IMR-90 (cell line): Measurements from ENCODE around the gene DET1. TPM values are rescaled to one million over a fixed set of nuclear protein-coding genes. Genes with fewer than 3 reads are reported as not detected.

Experiments used
- ATAC-seq: fragments of 200-7000 bp; cut with Tn5 transposase; 2 replicates; pipeline ENCODE4 v1.9.1; 2020; ENCODE audit warnings: low read depth, mild to moderate bottlenecking, moderate library complexity
- BruUV-seq: library from RNA; stranded (reverse); fragments of 400-500 nt; replicated peaks from 2 replicates; lab custom pipeline; 2021; lab: Mats Ljungman, UMichigan
- CTCF ChIA-PET: fragments of 300-600 bp; formaldehyde crosslinking; extraction: SDS; loops from one replicate; lab custom pipeline; 2021; ENCODE audit warnings: antibody characterized with exemption; lab: Yijun Ruan, JAX
- POLR2A ChIA-PET: fragments of 300-600 bp; sonication (Branson Sonifier 250); formaldehyde crosslinking; loops from one replicate; lab custom pipeline; 2022; ENCODE audit warnings: antibody characterized with exemption; ENCODE audit not compliant: unreplicated experiment; lab: Charles Lee
- DNase-seq: peaks from one replicate; pipeline ENCODE4 v3.0.0; 2013
- H2AFZ ChIP-seq: replicated peaks from 2 replicates; pipeline ENCODE3; 2013; ENCODE audit warnings: low read length, mild to moderate bottlenecking; ENCODE audit not compliant: poor library complexity
- H2AK5ac ChIP-seq: 2 replicates; pipeline ENCODE4 v1.6.1; 2013; ENCODE audit warnings: low read depth, low read length, inconsistent platforms
- H2AK9ac ChIP-seq: replicated peaks from 2 replicates; pipeline ENCODE3; 2013; ENCODE audit warnings: mild to moderate bottlenecking, low read depth, low read length, moderate library complexity; ENCODE audit not compliant: poor library complexity
- H2BK120ac ChIP-seq: 2 replicates; pipeline ENCODE4 v1.6.1; 2013; ENCODE audit warnings: low read depth, low read length, inconsistent platforms
- H2BK15ac ChIP-seq: 3 replicates; pipeline ENCODE4 v1.6.1; 2013; ENCODE audit warnings: low read depth, low read length, inconsistent platforms
- H2BK20ac ChIP-seq: 2 replicates; pipeline ENCODE4 v1.6.1; 2013; ENCODE audit warnings: low read depth, mild to moderate bottlenecking, inconsistent platforms, low read length, moderate library complexity
- H2BK5ac ChIP-seq: 2 replicates; pipeline ENCODE4 v1.6.1; 2013; ENCODE audit warnings: mild to moderate bottlenecking, low read depth, low read length, inconsistent platforms; ENCODE audit not compliant: poor library complexity, severe bottlenecking
- H3K14ac ChIP-seq: replicated peaks from 2 replicates; pipeline ENCODE4 v1.6.1; 2013; ENCODE audit warnings: low read depth, low read length, inconsistent platforms
- H3K18ac ChIP-seq: 2 replicates; pipeline ENCODE4 v1.6.1; 2013; ENCODE audit warnings: low read depth, low read length, control low read depth
- H3K23ac ChIP-seq: 2 replicates; pipeline ENCODE4 v1.6.1; 2013; ENCODE audit warnings: low read depth, low read length, inconsistent platforms
- H3K27ac ChIP-seq: 2 replicates; pipeline ENCODE4 v1.5.1; 2013; ENCODE audit warnings: mild to moderate bottlenecking, control low read depth, low read length; ENCODE audit not compliant: insufficient read depth
- H3K27me3 ChIP-seq: 2 replicates; pipeline ENCODE4 v1.6.1; 2013; ENCODE audit warnings: low read length; ENCODE audit not compliant: control insufficient read depth, insufficient read depth
- H3K36me3 ChIP-seq: 2 replicates; pipeline ENCODE4 v1.6.1; 2013; ENCODE audit warnings: low read length, mixed read lengths; ENCODE audit not compliant: control insufficient read depth, insufficient read depth
- H3K4ac ChIP-seq: 2 replicates; pipeline ENCODE4 v1.6.1; 2013; ENCODE audit warnings: low read depth, low read length, inconsistent platforms
- H3K4me1 ChIP-seq: 2 replicates; pipeline ENCODE4 v1.6.1; 2013; ENCODE audit warnings: low read length, mixed read lengths; ENCODE audit not compliant: control insufficient read depth, insufficient read depth
- H3K4me2 ChIP-seq: 2 replicates; pipeline ENCODE4 v1.6.1; 2013; ENCODE audit warnings: low read depth, mild to moderate bottlenecking, control low read depth, low read length, moderate library complexity
- H3K4me3 ChIP-seq: 2 replicates; pipeline ENCODE4 v1.5.1; 2013; ENCODE audit warnings: low read depth, mild to moderate bottlenecking, control low read depth, low read length, moderate library complexity; ENCODE audit not compliant: insufficient read depth
- H3K56ac ChIP-seq: 2 replicates; pipeline ENCODE4 v1.6.1; 2013; ENCODE audit warnings: low read length, inconsistent platforms; ENCODE audit not compliant: insufficient read depth; ENCODE audit errors: extremely low read depth
- H3K79me1 ChIP-seq, 2 experiments: 2 replicates each; pipeline ENCODE4 v1.6.1; 2013; ENCODE audit warnings: low read length in 2 of 2, inconsistent platforms in 1 of 2, low read depth in 1 of 2
- H3K9ac ChIP-seq: 2 replicates; pipeline ENCODE4 v1.6.1; 2013; ENCODE audit warnings: low read depth, low read length, control low read depth
- H3K9me1 ChIP-seq: 2 replicates; pipeline ENCODE4 v1.6.1; 2013; ENCODE audit warnings: low read length, inconsistent platforms; ENCODE audit not compliant: insufficient read depth
- H3K9me3 ChIP-seq: 2 replicates; pipeline ENCODE4 v1.6.1; 2013; ENCODE audit warnings: low read length; ENCODE audit not compliant: control insufficient read depth, insufficient read depth
- H4K20me1 ChIP-seq: 2 replicates; pipeline ENCODE4 v1.6.1; 2013; ENCODE audit warnings: low read length, inconsistent platforms; ENCODE audit not compliant: insufficient read depth
- H4K5ac ChIP-seq: 2 replicates; pipeline ENCODE4 v1.6.1; 2013; ENCODE audit warnings: mild to moderate bottlenecking, low read depth, low read length, control low read depth
- H4K8ac ChIP-seq, 2 experiments: 2 replicates each; pipeline ENCODE4 v1.6.1; 2013; ENCODE audit warnings: low read depth in 2 of 2, low read length in 2 of 2, control low read depth in 1 of 2, inconsistent platforms in 1 of 2
- H4K91ac ChIP-seq: 2 replicates; pipeline ENCODE4 v1.6.1; 2013; ENCODE audit warnings: low read depth, low read length, inconsistent platforms; ENCODE audit not compliant: insufficient read depth
- CHD1 ChIP-seq: IDR thresholded peaks from 2 replicates; pipeline ENCODE4 v1.6.1; 2012; ENCODE audit warnings: low read depth, low read length, improper control_type of control experiment
- MAZ ChIP-seq: IDR thresholded peaks from 2 replicates; pipeline ENCODE4 v1.6.1; 2012; ENCODE audit warnings: low read depth, mild to moderate bottlenecking, low read length, improper control_type of control experiment, moderate library complexity, borderline replicate concordance
- POLR2A ChIP-seq: IDR thresholded peaks from 2 replicates; pipeline ENCODE4 v1.6.1; 2012; ENCODE audit warnings: mild to moderate bottlenecking, low read depth, low read length
- RAD21 ChIP-seq: IDR thresholded peaks from 2 replicates; pipeline ENCODE4 v1.6.1; 2012; ENCODE audit warnings: low read length, improper control_type of control experiment
- USF2 ChIP-seq: fragments of 150-350 bp; IDR thresholded peaks from 2 replicates; pipeline ENCODE4 v1.6.1; 2017; ENCODE audit warnings: mild to moderate bottlenecking, antibody characterized with exemption, low read length, low read depth
- WGBS, 2 experiments: methylation state at CpG; one replicate each; pipeline versions ENCODE4 v1.1.5 to v1.1.7; 2013; ENCODE audit warnings: missing lambda C conversion rate in 2 of 2; ENCODE audit not compliant: insufficient read length in 1 of 2; ENCODE audit errors: extremely low coverage in 2 of 2; 5-methylcytosine and 5-hydroxymethylcytosine counted together
- dilution Hi-C: fragments of 300-500 bp; cut with HindIII; formaldehyde crosslinking; loops from one replicate; pipeline ENCODE4 v1.14.3; 2018; ENCODE audit warnings: low sequenced_read_pairs; ENCODE audit not compliant: unreplicated experiment
- in situ Hi-C: fragments of 300-500 bp; cut with MboI; formaldehyde crosslinking; loops from 3 replicates; pipeline ENCODE4 v1.14.3; 2019; ENCODE audit warnings: low sequenced_read_pairs, inconsistent platforms, mixed read lengths
- intact Hi-C: fragments of 100-400 bp; cut with micrococcal nuclease; formaldehyde crosslinking; loops from 2 replicates; pipeline ENCODE4 v1.10.0; 2022
- polyA plus RNA-seq, 3 experiments: library from polyadenylated mRNA; depleted of rRNA; stranded (reverse); fragments of >200 nt; gene quantifications; 2 replicates each; pipeline ENCODE4 v1.2.3, GENCODE V29; 2012; ENCODE audit warnings: low replicate concordance in 1 of 3
- total RNA-seq: library from RNA; depleted of rRNA; stranded (reverse); fragments of >200 nt; gene quantifications from 2 replicates; pipeline ENCODE4 v1.2.3, GENCODE V29; 2012

DET1 gene
- total and polyA plus RNA-seq, 2 of the 4 experiments (the other 2 are of a cell fraction): 5.6 to 9.1 TPM

GRCh38 chr15:88574655-88575054 lies 28.2 kb upstream of the DET1 start:
- H3K9me1 ChIP-seq: no peaks in the 10 kb centered on the region
- H3K4me1 ChIP-seq: no peaks in the 10 kb centered on the region
- H2BK15ac ChIP-seq: no peak overlapping the region
- in situ Hi-C loops (no loop called here), dilution Hi-C loops (no loop called here), intact Hi-C loops (no loop called here)
- ChIA-PET CTCF (no interaction called here), POLR2A (no interaction called here)
- TF ChIP-seq RAD21 (no peak), POLR2A (no peak), USF2 (no peak), CHD1 (no peak), MAZ (no peak)
- no peak overlapping the region for H4K91ac ChIP-seq
- no peaks in the 10 kb centered on the region for H3K9me3 ChIP-seq
- 15% methylated on average over 5 of the region's 7 CpGs; no CpG with 5 or more reads in 1 of the 2 experiments for WGBS, 2 experiments
- H3K23ac ChIP-seq: no peak overlapping the region
- no peak overlapping the region for H4K8ac ChIP-seq
- no peaks in the 10 kb centered on the region for H4K20me1 ChIP-seq
- H3K36me3 ChIP-seq: no peaks in the 10 kb centered on the region
- H2AK9ac ChIP-seq: no peak overlapping the region
- H3K4me2 ChIP-seq: no peak overlapping the region
- ATAC-seq (no peak), DNase-seq (no peak)
- no peak overlapping the region for H2AFZ ChIP-seq
- H3K56ac ChIP-seq: no peak overlapping the region
- H3K27ac ChIP-seq: no peak overlapping the region
- no TSS peak for BruUV-seq
- H3K14ac ChIP-seq: no peak overlapping the region
- no peak overlapping the region for H3K18ac ChIP-seq
- H2AK5ac ChIP-seq: no peak overlapping the region
- H3K27me3 ChIP-seq: peaks cover 9% of the 10 kb centered on the region
- no peak overlapping the region for H3K9ac ChIP-seq
- no peak overlapping the region for H4K5ac ChIP-seq
- H3K4ac ChIP-seq: no peak overlapping the region
- no peak overlapping the region for H2BK5ac ChIP-seq
- no peak overlapping the region for H3K4me3 ChIP-seq
- H3K79me1 ChIP-seq: no peaks in the 10 kb centered on the region
- no peak overlapping the region for H2BK120ac ChIP-seq
- H2BK20ac ChIP-seq: no peak overlapping the region
